Measurements from ENCODE around the gene TMEM132C.

The TMEM132C gene

DNA sequence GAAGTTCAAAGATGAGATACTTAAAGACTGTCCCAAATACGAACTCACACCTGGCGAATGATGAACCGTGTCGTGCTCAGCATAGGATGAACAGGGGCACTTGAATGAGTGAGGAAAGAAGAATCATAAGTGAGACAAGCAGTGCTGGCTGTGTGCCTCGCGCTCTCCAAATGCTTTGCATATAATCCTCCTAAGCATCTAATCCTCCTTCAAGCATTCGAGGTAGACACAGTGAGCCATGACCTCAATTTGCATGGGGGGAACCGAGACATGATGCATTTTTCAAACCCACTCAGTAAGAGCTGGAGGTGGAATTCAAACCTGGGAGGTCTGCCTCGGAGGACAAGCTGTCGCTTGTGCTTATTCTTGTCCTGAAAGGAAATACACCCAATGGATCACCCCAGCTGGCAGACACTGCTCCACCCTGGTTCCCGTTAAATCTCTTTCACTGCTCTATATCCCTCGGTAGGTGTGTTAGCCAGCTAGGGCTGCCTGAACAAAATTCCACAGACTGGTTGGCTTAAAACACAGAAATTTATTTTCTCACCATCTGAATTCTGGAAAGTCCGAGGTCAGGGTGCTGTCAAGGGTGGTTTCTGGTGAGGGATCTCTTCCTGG lies 282.7 kb downstream of the TMEM132C start:
- Histone ChIP-seq H3K4me2 (no peak overlapping the region), H3K36me3 (no peaks in the 10 kb centered on the region), H4K20me1 (no peaks in the 10 kb centered on the region), H3K27ac (no peak overlapping the region), H3K4me3 (no peak overlapping the region), H3K9me3 (replicated peaks in 1 of 11) (no peaks in the 10 kb centered on the region), H3K9ac (no peak overlapping the region), H3K4me1 (peaks cover 0 to 13% (median 6%) of the 10 kb centered on the region in 10 experiments; a peak in 8 of 20 replicates), H3K27me3 (no peaks in the 10 kb centered on the region)
- TF ChIP-seq Cebpa-rat (IDR thresholded peaks at IDR 0.05): no peak

DNA sequence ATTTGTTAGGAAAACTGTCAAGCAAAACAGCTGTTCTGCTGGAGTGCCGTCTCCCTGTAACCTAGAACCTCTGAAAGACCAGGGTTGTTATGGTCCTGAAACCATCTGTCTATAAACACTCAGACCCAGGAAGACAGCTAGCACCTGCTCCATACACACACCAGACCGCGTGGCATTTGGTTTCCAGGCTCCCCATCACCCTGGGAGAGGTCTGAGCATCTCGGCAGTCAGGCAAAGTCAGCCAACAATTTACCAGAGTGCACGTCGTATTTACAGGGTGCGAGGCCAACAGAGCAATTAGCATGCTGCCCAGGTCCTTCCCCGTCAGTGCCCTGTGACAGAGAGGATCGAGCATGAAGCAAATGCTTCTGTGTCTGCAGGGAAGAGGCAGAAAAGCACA lies 284.3 kb downstream of the TMEM132C start:
- no peak overlapping the region for H3K4me3 ChIP-seq
- H4K20me1 ChIP-seq: no peaks in the 10 kb centered on the region
- no peak overlapping the region for H3K9ac ChIP-seq

DNA sequence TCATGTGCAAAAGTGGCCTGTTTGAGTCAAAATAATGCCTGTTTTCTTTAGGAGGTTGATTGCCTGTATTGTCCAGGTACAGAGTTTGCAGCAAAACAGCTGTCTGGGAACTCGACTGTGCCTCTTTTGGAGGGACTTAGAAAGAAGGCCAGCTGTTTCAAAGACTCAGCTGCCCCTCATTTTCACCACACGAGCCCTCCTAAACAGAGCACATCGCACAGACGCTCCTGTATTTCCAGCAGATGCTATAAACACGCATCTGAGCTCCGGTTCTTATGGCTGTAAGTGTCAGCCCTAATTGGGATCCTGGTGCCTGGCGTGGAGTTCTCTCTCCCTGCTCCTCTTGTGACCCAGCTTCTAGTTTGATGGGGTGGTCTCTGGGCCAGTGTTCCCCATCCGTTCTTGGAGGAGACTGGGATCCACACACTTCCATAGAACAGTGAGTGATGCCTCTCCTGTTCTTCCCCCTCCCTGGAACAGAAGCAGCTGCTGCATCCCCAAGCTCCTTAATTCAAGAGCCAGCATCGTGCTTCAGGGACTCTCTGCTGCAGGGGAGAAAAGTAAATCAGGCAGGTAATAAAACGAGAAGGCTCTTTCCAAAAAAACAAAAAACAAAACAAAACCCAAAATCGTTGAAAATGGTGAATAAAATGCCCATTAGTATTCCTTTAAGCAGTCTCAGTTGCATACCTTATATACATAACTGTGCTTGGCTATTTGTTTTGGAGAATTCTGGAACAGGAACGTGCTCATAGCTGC lies 287.8 kb downstream of the TMEM132C start:
- H3K9me3 ChIP-seq (replicated peaks in 1 of 11): peaks cover 5 to 25% (median 19%) of the 10 kb centered on the region in 11 experiments; a peak in 20 of 22 replicates
- H3K4me1 ChIP-seq: peaks cover 0 to 13% (median 6%) of the 10 kb centered on the region in 10 experiments; a peak in 8 of 20 replicates
- H3K4me3 ChIP-seq: no peak overlapping the region
- no peaks in the 10 kb centered on the region for H3K36me3 ChIP-seq
- H3K9ac ChIP-seq: no peak overlapping the region
- H3K27ac ChIP-seq: no peak overlapping the region
- H4K20me1 ChIP-seq: no peaks in the 10 kb centered on the region
- no peak overlapping the region for H3K4me2 ChIP-seq
- H3K27me3 ChIP-seq: no peaks in the 10 kb centered on the region
- no peak for TF ChIP-seq Cebpa-rat (IDR thresholded peaks at IDR 0.05)

More for the DNA sequence above, 284.3 kb downstream of the TMEM132C start:
- no peak for TF ChIP-seq Cebpa-rat (IDR thresholded peaks at IDR 0.05)
- H3K27me3 ChIP-seq: no peaks in the 10 kb centered on the region
- no peaks in the 10 kb centered on the region for H3K36me3 ChIP-seq
- H3K4me2 ChIP-seq: peak overlapping the region in 5 of 11 experiments; percentile 20 to 51 (median 25); a peak in 6 of 22 replicates
- H3K9me3 ChIP-seq (replicated peaks in 1 of 11): peaks cover 0 to 5% (median 3%) of the 10 kb centered on the region in 11 experiments; a peak in 10 of 22 replicates
- peaks cover 0 to 13% (median 6%) of the 10 kb centered on the region in 10 experiments; a peak in 8 of 20 replicates for H3K4me1 ChIP-seq
- no peak overlapping the region for H3K27ac ChIP-seq

DNA sequence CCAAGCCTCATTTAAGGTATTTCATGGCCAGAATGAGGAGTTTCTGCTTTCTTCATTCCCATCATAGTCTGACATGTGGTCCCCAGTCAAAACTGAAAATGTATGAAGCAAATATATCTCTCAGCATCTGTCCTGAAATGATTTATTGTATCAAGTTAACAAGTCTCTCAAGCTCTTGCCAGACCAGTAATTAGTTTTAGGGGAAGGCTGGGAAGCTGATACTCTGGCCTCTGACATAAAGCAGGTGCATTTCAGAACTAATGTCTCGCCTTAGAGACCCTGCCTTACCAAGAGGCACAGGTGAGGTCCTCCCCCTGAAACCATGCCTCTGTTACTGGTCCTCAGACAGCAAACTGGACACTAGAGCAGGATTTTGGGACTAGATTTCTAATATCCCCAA lies 290.3 kb downstream of the TMEM132C start:
- Histone ChIP-seq H3K36me3 (no peaks in the 10 kb centered on the region), H3K9me3 (replicated peaks in 1 of 11) (peaks cover 5 to 28% (median 19%) of the 10 kb centered on the region in 11 experiments; a peak in 20 of 22 replicates), H3K27ac (no peak overlapping the region), H3K4me2 (no peak overlapping the region), H3K9ac (no peak overlapping the region), H3K4me1 (0 out of 20 replicates have a peak, but pooled peaks cover 0 to 4% (median 0%) of the 10 kb centered on the region in 10 experiments), H4K20me1 (no peaks in the 10 kb centered on the region), H3K4me3 (no peak overlapping the region), H3K27me3 (no peaks in the 10 kb centered on the region)
- TF ChIP-seq Cebpa-rat (IDR thresholded peaks at IDR 0.05): no peak

DNA sequence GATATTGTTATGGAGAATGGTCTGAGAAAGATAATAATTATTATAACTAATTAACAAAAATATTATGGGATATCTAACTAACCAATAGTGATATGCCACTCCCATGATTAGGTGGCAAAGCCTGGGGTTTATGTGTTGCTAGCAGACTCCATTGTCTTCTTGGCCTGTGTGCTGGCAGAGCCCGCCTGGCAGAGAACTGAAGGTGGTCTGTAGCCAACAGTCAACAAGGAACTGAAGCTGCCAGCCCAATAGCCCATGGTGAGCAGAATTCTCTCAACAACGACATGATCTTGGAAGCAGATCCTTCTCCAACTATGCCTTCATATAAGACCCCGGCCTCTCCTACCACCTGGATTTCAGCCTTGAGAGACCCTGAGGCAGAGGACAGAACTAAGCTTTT lies 298.0 kb downstream of the TMEM132C start:
- no peak overlapping the region for H3K27ac ChIP-seq
- H3K9me3 ChIP-seq (replicated peaks in 1 of 11): peaks cover 0 to 15% (median 9%) of the 10 kb centered on the region in 11 experiments; a peak in 18 of 22 replicates
- H3K36me3 ChIP-seq: no peaks in the 10 kb centered on the region
- H3K27me3 ChIP-seq: no peaks in the 10 kb centered on the region
- H4K20me1 ChIP-seq: no peaks in the 10 kb centered on the region
- no peak overlapping the region for H3K9ac ChIP-seq
- no peak overlapping the region for H3K4me3 ChIP-seq
- no peaks in the 10 kb centered on the region for H3K4me1 ChIP-seq
- no peak for TF ChIP-seq Cebpa-rat (IDR thresholded peaks at IDR 0.05)
- no peak overlapping the region for H3K4me2 ChIP-seq

DNA sequence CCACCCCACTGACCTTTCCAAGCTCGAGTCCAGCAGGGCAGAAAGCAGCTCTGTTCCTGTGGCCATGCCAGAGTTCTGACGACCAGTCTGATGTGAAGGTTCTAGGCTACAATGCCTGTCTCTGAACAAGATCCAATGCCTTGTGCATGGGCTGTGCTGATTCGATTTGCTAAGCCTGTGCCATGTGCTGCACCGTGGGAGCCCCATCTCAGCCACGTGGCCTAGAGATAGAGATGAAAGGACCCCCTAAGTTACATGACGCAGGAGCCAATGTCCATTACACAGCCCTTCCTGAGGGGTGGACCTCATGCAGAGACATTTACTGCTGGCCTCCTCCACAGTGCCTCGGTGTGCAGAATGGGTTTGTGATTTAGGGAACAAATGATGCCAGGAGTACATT lies 300.8 kb downstream of the TMEM132C start:
- no peaks in the 10 kb centered on the region for H3K36me3 ChIP-seq
- H3K27me3 ChIP-seq: no peaks in the 10 kb centered on the region
- H3K4me1 ChIP-seq: no peaks in the 10 kb centered on the region
- peaks cover 12 to 21% (median 17%) of the 10 kb centered on the region in 11 experiments for H3K9me3 ChIP-seq (replicated peaks in 1 of 11)
- H3K27ac ChIP-seq: no peak overlapping the region
- H4K20me1 ChIP-seq: no peaks in the 10 kb centered on the region
- no peak overlapping the region for H3K4me3 ChIP-seq
- no peak overlapping the region for H3K4me2 ChIP-seq
- no peak for TF ChIP-seq Cebpa-rat (IDR thresholded peaks at IDR 0.05)
- H3K9ac ChIP-seq: no peak overlapping the region

DNA sequence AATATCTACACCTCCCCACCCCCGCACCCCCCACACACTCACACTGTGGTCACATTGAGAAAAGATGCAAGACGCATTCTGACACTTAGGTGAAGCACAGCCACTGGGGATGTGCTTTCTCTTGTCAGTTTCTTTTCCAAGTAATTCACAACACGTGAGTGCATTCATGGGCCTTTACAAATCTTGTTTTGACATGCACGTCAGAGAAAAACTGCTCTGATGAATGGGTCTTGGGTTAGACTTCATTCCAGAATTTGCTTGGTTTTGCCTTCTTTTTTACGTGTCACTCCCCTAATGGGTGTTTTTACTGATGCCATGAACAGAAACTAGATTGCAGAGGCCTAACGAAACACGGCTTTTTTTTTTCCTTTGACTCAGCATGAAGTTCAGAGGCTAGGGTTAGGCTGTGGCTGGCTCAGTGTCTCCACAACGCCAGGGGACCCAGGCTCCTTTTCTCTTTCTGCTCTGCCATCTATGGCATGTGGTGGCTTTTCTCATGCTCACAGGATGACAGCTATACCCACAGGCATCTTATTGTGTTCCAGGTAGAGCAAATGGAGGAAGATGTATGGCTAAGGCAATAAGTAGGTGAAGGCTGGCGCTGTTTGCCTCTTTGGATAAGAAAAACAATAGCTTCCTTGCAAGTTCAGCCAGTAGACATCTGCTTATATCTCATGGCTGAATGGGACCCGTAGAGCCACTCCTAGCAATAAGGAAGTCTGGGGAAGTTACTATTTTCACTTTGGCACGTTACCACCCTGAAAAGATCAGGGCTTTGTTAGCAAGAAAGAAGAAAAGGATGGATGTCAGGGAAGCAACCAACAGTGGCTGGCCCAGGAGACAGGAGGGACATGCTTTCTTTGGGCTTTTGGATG lies 303.5 kb downstream of the TMEM132C start:
- H3K27me3 ChIP-seq: no peaks in the 10 kb centered on the region
- H3K9ac ChIP-seq: no peak overlapping the region
- TF ChIP-seq Cebpa-rat (IDR thresholded peaks at IDR 0.05): no peak
- H4K20me1 ChIP-seq: no peaks in the 10 kb centered on the region
- H3K27ac ChIP-seq: no peak overlapping the region
- no peaks in the 10 kb centered on the region for H3K36me3 ChIP-seq
- H3K9me3 ChIP-seq (replicated peaks in 1 of 11): peaks cover 9 to 18% (median 11%) of the 10 kb centered on the region in 11 experiments
- no peak overlapping the region for H3K4me2 ChIP-seq
- no peak overlapping the region for H3K4me3 ChIP-seq
- no peaks in the 10 kb centered on the region for H3K4me1 ChIP-seq

DNA sequence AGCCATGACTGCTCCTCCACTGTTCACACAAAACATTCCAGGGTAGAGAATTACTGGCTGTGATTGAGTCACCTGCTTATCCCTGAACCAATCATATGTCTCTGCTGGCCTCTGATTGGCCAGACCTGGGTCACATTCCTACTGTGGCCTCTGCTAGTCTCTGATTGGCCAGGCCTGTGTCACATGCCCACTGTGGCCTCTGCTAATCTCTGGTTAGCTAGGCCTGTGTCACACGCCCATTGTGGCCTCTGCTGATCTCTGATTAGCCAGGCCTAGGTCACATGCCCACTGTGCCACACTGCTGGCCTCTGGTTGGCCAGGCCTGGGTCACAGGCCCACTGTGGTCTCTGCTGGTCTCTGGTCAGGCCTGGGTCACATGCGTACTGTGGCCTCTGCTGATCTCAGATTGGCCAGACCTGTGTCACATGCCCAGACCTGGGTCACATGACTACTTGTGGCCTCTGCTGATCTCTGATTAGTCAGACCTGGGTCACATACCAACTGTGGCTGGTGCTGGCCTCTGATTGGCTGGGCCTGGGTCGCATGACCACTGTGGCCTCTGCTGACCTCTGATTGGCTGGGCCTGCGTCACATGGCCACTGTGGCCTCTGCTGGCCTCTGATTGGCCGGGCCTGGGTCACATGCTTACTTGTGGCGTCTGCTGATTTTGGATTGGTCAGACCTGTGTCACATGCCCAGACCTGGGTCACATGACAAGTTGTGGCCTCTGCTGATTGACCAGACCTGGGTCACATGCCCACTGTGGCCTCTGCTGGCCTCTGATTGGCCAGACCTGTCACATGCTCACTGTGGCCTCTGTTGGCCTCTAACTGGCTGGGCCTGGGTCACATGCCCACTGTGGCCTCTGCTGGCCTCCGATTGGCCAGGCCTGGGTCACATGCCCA lies 305.2 kb downstream of the TMEM132C start:
- H3K4me2 ChIP-seq: no peak overlapping the region

More for the DNA sequence above, 305.2 kb downstream of the TMEM132C start:
- Histone ChIP-seq H3K4me1 (no peaks in the 10 kb centered on the region), H4K20me1 (no peaks in the 10 kb centered on the region), H3K4me3 (no peak overlapping the region), H3K27me3 (no peaks in the 10 kb centered on the region), H3K36me3 (no peaks in the 10 kb centered on the region), H3K9me3 (replicated peaks in 1 of 11) (peaks cover 9 to 18% (median 11%) of the 10 kb centered on the region in 11 experiments), H3K27ac (no peak overlapping the region), H3K9ac (no peak overlapping the region)
- TF ChIP-seq Cebpa-rat (IDR thresholded peaks at IDR 0.05): no peak
